Fibroblast of mammary gland (primary cell): ENCODE results near the gene SMIM12.
"Not testable (repeated sequence)": the region's sequence is repeated elsewhere in the genome, so short reads cannot be mapped to it uniquely, and the experiment has no call there.

Experiments
- DNase-seq: peaks from one replicate; pipeline ENCODE4 v3.0.0-alpha.2; 2010; ENCODE audit warnings: low read depth
- H3K4me3 ChIP-seq: 2 replicates; pipeline ENCODE4 v1.5.1; 2011; ENCODE audit warnings: low read depth, mild to moderate bottlenecking, low read length, moderate library complexity; ENCODE audit not compliant: control insufficient read depth
- CTCF ChIP-seq: conservative IDR thresholded peaks from 2 replicates; pipeline ENCODE4 v1.5.1; 2011; ENCODE audit warnings: low read depth, low read length, inconsistent platforms; ENCODE audit not compliant: control insufficient read depth, insufficient read depth

SMIM12 gene

DNA sequence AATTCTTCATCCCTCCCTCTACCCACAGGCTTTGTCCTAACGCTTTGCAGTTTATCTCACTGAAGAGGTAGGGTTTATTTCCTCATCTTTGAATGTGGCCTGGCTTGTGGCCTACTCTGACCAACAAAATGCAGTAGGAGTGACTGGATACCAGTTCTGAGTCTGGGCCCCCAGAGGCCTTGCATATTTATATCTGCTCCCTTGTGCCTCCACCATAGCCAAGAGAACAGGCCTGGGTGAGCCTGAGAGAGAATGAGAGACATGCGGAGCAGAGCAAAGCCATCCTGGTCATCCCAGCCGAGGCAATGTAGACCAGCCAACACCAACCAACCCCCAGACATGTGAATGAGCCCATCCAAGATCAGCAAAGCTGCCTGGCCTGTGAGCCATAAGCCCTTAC is 30.3 kb downstream of the SMIM12 start:
- H3K4me3 ChIP-seq: no peak overlapping the region
- no peak for TF ChIP-seq CTCF
- peak; percentile 24 for DNase-seq

- DNase-seq: no peak
- TF ChIP-seq CTCF: no peak
- no peak overlapping the region for H3K4me3 ChIP-seq
These were observed 30.9 kb downstream of the SMIM12 start for GRCh38 chr1:34828611-34829010.

DNA sequence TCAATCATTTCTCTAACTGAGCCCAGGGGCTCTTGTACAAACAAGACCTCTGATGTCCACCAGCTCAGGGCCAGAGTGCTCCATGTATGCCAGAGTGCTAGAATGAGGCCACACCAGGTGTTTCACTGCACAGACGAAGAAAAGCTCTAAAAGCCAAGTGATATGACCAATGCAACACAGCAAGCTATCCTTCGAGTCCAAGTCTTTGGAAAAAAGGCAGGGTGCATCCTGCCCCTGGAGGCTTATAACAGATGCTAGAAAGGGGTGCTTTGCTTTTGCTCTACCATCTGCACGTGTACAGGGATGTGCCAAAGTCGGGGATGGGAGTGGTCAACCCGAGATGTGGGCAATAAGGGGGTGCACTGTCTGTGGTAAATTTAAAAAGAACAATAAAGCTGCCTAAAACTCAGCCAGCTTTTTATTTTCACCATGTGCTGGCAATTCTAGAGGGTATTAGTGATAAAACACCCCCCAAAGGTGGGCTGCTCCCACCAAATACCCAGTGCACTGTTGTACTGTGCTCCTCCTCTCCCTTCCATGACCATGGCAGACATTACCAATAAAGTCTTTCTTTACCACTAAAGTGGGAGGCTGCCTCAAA is 32.1 kb downstream of the SMIM12 start:
- DNase-seq: no peak
- TF ChIP-seq CTCF: no peak
- no peak overlapping the region for H3K4me3 ChIP-seq

GRCh38 chr1:34825455-34826091 is 34.0 kb downstream of the SMIM12 start:
- no peak for DNase-seq
- H3K4me3 ChIP-seq: no peak overlapping the region
- TF ChIP-seq CTCF: no peak

- DNase-seq: no peak
- H3K4me3 ChIP-seq: no peak overlapping the region
- no peak for TF ChIP-seq CTCF
These were observed 34.6 kb downstream of the SMIM12 start for GRCh38 chr1:34824817-34825454.

GRCh38 chr1:34822202-34822601 is 37.3 kb downstream of the SMIM12 start:
- H3K4me3 ChIP-seq: no peak overlapping the region
- DNase-seq: no peak
- TF ChIP-seq CTCF: no peak

GRCh38 chr1:34818862-34819261 is 40.7 kb downstream of the SMIM12 start:
- not testable (repeated sequence) for H3K4me3 ChIP-seq, DNase-seq
